ENCODE data around the gene LRRC32.
A peak's percentile ranks its signal among the peaks of the same experiment; 100 is the strongest.
"Not testable (repeated sequence)": the region's sequence is repeated elsewhere in the genome, so short reads cannot be mapped to it uniquely, and the experiment has no call there.

LRRC32 gene

GRCh38 chr11:76627606-76628005, 42.9 kb downstream of the LRRC32 start:
- no peak for DNase-seq

DNA sequence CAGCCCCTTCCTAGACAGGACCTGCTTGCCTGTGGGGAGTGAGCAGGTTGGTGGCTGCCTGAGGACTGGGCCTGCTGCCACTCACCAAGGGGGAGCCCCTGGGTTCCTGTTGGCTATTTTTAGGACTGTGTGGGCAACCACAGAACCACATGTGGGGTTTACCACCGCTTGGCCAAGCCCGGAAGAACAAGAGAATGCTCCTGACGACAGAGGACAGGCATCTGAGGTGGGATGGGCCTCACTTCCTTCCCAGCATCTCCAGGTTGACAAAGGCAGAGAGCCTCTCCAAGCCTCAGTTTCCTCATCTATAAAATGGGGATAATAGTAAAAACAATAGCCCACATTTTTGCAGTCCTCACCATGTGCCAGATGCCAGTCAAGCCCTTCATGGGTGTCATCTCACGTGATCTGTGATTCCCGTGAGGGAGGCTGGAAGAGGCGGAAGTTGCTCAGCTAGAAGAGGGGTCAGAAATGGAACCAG, 43.6 kb downstream of the LRRC32 start:
- peak; percentile 76 for DNase-seq

DNA sequence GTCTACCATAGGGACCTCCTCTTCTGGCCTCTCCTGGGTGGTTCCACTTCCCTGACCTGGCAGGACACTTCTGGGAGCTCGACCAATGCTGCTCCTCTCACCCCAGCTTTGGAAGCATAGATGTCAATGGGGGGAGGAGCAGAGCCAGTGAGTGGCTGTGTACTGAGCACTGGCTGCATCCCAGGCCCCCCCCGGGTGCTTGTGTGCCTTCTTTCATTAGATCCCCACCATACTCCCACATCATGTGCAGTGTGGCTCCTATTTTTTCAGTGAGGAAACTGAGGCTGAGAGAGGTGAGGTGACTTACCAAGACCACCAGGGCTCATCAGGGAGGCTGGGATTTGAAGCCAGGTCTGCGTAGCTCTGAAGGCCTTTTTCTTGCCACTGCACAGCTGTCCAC, 44.3 kb downstream of the LRRC32 start:
- DNase-seq, result no peak

GRCh38 chr11:76625472-76626186, 44.9 kb downstream of the LRRC32 start:
- DNase-seq, result no peak

- DNase-seq, result no peak
These were observed 45.8 kb downstream of the LRRC32 start for GRCh38 chr11:76624500-76625379.

DNA sequence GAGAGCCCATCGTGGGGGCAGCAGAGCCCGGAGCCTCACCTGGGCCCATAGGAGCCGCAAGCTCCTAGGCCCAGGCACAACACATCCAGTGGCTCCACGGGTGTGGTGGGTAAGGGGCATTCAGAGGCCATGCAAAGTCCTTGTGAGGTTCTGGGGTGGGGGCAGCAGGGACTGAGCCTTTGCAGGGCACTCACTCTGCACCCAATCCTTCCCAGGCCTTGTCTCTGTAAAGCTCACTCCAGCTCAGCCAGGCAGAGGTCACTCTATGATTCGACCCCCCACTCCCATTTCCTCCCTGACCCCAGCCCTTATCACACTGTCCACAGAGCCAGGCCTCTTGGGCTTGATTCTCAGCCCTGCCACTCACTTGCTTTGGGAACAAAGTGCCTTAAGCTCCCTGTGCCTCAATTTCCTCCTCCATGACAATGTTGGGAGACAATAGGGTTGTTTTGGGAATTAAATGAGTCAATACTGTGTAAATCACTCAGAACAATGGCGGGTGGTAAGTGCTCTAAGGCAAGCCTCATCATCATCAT, 46.6 kb downstream of the LRRC32 start:
- DNase-seq, result no peak

DNA sequence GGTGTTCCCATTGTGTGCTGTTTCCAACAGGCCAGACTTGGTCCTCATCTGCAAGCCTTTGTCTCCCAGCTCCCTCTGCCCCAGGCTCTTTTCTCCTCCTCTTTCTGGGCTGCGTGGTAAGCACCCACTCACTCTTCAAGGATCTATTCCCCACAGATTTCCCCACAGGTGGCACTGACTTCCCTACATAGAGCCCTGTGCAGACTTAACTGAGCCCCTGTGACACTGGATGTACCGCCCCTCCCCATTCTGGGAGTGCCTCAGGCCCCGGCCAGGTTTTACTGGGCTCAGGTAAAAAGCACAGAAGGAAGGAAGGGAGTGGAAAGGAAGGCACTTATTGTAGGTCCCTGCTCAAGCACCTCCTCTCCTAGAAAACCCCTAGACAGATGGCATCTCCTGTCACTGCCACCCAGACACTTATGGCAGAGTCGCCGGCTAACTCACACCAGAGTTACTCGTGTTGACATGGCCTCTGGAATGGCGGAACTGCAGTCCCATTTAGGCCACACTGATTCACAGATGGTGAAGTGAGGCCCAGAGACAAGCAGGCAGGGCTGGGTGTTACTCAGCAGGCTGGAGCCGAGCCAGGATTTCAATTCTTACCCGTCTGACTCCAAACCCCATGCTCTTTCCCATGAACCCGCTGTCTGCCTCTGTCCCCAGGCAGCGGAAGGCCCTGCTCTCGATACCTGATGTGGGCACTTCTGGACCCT, 47.2 kb downstream of the LRRC32 start:
- DNase-seq, result peak; percentile 76

GRCh38 chr11:76622493-76623094, 48.0 kb downstream of the LRRC32 start:
- no peak for DNase-seq

DNA sequence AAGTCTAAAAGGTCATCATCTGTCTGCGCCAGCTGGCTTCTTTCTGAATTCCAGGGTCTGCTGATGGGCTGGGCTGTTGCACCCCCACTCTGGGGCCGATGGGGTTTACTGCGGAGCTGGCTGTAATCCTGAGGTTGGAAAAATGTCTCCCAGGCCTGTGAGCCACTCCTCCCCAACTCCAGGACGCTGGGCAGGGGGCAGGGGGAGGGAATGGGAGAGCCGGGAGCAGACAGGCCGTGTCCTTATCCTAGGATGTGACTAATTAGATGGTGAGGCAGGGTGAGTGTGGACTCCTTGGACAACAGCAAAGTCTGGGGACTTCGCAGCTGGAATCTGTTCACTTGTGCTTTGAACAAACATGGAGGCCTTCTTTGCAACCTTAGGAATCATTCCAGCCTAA, 48.7 kb downstream of the LRRC32 start:
- DNase-seq, result peak; percentile 69

DNA sequence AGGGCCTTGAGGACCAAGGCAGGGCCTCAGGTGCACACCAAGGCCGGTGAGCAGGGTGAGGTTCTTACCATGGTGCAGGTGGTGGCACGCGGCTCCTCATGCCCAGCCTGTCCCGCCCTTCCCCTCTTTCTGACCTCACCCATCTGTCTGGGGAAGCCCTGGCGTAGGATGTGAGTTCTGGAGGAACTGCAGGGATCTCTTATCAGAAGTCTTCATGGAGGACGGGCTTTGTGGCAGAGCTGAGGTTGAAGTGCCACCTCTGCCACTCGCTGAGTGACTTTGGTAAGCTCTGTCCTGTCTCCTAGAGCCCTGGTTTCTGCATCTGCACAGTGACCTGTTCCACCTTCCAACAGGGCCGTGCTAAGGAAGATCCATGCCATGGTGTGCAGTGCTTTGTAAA, 49.1 kb downstream of the LRRC32 start:
- DNase-seq, result no peak

- peak; percentile 96 for DNase-seq
These were observed 50.1 kb downstream of the LRRC32 start for GRCh38 chr11:76620489-76620888.

DNA sequence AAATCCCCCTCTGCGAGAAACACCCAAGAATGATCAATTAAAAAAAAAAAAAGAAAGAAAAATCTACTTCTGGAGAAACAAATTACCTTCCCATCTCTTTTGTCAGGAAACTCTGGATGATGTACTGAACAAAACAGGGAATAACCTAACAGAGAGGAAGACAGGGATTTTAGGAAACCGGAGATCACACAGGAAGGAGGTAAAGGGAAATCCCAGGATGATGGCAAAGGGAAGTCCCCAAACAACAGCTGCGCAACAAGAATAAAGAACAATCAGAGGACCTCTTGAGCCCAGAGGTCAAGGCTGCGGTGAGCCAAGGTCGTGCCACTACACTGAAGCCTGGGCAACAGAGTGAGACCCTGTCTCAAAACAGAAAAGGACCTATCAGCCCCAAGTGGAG, 50.7 kb downstream of the LRRC32 start:
- not testable (repeated sequence) for DNase-seq

GRCh38 chr11:76617553-76618265, 52.8 kb downstream of the LRRC32 start:
- DNase-seq, result peak; percentile 85

- no peak for DNase-seq
These were observed 53.6 kb downstream of the LRRC32 start for GRCh38 chr11:76616676-76617552.

DNA sequence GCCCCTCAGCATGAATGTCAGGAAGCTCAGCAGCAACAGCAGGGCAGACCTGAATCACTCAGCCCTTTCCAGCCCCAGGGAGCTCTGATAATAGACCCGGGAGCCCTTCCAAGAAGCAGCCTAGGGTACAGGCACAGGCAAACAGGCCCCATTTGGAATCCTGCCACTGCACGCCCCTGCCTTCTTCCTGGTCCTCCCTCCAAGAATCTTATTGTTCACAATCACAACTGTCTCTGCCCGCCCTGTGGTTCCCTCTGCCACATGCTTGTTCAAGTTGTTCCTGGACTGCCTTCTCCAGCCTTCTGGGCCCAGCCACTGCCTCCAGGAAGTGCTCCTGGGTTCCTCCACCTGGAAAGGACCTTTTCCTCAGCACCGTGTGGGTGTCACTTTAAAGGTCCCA, 54.6 kb downstream of the LRRC32 start:
- DNase-seq, result peak; percentile 86

- DNase-seq, result no peak
These were observed 55.9 kb downstream of the LRRC32 start for GRCh38 chr11:76614471-76615179.

DNA sequence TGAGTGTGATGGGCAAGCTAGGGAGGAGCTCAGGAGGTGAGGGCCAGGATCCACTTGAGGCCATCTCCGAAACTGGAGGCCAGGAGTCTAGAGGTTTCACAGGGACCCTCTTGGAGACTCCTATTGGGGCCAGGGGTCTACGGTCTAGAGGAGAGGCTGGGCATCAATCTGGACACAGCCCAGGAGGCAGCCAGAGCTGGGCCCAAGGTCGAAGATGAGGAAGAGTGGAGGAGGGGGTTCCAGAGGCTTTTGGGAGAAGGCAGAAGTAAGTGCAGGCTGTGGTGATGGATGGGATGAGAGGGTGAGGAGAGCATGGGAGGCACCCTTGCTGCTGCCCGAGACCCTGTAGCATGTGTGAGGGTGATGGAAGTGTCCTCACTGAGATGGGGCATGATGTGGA, 56.6 kb downstream of the LRRC32 start:
- DNase-seq, result no peak

DNA sequence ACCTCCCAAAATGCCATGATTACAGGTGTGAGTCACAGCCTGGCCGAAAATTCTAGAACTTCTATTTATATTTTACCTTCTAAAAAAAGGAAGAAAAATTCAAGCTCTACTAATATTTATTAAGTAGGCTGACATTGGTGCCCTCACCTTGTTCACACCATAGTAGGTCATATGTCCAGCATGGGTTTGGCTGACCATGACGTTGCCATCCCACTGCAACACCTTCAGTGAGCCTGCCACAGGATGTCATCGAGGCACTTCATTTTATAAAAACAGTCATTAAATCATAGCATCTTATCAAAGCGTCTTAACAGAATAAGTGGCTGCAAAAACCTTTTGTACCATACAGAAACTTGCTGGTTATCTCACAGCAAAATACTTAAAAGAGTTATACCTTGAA, 58.3 kb downstream of the LRRC32 start:
- DNase-seq, result no peak

DNA sequence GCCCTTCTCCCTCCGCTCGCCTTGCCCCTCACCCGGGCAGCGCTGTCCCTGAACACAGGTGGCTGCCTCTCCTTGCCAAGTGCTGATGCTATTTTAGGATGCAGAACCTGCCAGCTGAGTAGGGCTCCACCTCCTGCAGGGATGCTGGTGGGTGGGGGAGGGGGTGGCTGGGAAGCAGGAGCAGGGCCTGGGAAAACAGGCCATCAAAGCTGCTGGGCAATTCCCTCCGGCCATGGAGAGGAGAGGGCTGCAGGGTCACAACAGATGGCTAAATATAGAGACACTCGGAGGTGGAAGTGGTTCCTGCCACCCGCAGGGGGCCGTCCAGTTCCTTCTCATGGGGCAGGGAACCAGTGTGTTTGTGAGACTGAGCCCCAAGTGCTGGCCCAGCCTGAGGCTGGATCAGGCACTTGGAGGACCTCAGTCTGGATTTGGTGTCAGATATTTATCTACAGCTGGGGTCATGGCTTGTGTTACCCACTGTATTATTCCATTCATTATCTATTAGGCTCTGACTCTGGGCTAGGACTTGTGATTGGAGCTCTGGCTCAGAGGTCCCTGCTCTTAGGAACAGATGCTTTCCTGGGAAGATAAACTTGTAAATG, 59.6 kb downstream of the LRRC32 start:
- DNase-seq, result no peak

- DNase-seq, result no peak
These were observed 60.2 kb downstream of the LRRC32 start for GRCh38 chr11:76610371-76610770.

Data from fibroblast of skin of scalp (primary cell).